ENCODE measurements around the gene DROSHA.

GRCh38 chr5:31381299-31381698 is 150.6 kb downstream of the DROSHA start:
- TF ChIP-seq REST (IDR thresholded peaks at IDR 0.05) (no peak), HDAC2 (IDR thresholded peaks at IDR 0.05) (no peak), CTCF (IDR thresholded peaks at IDR 0.05) (no peak), POLR2A (IDR thresholded peaks at IDR 0.05; ENCODE audit: low read length) (no peak), TP53 (CRISPR knock-in tag; IDR thresholded peaks at IDR 0.05) (no peak), ESRRA (IDR thresholded peaks at IDR 0.05; ENCODE audit: borderline replicate concordance, low read length) (no peak)

All from A549 (cell line).